GM23338 (cell line): ENCODE measurements around the gene THBS2. TPM values are rescaled to one million over a fixed set of nuclear protein-coding genes. Genes with fewer than 3 reads are reported as not detected.

Experiments
- ATAC-seq: fragments of 200-7000 bp; cut with Tn5 transposase; 3 replicates; pipeline ENCODE4 v1.9.1; 2020
- DNase-seq: peaks from one replicate; pipeline ENCODE4 v3.0.0-alpha.2; 2015; ENCODE audit warnings: low spot score
- H2AFZ ChIP-seq: fragments of 200-600 bp; sonication (generic); 2 replicates; pipeline ENCODE4 v1.8.0; 2016; ENCODE audit warnings: antibody characterized with exemption, mild to moderate bottlenecking, moderate library complexity
- H3F3A ChIP-seq: fragments of 200-600 bp; sonication (generic); replicated peaks from 2 replicates; pipeline ENCODE4 v1.8.0; 2017; ENCODE audit warnings: antibody characterized with exemption, mixed run types, low read depth
- H3K27ac ChIP-seq: fragments of 200-600 bp; sonication (generic); 2 replicates; pipeline ENCODE4 v1.6.1; 2016; ENCODE audit warnings: low read depth
- H3K27me3 ChIP-seq: fragments of 200-600 bp; sonication (generic); 2 replicates; pipeline ENCODE4 v1.8.0; 2016; ENCODE audit warnings: mild to moderate bottlenecking, mixed run types, moderate library complexity; ENCODE audit not compliant: insufficient read depth
- H3K36me3 ChIP-seq: fragments of 200-600 bp; sonication (generic); 2 replicates; pipeline ENCODE4 v1.8.0; 2016; ENCODE audit warnings: mild to moderate bottlenecking; ENCODE audit not compliant: insufficient read depth
- H3K4me1 ChIP-seq: fragments of 200-600 bp; sonication (generic); 2 replicates; pipeline ENCODE4 v1.8.0; 2016; ENCODE audit warnings: mild to moderate bottlenecking, moderate library complexity; ENCODE audit not compliant: insufficient read depth
- H3K4me2 ChIP-seq: fragments of 200-600 bp; sonication (generic); 2 replicates; pipeline ENCODE4 v1.7.1; 2017; ENCODE audit warnings: mixed run types
- H3K4me3 ChIP-seq: fragments of 200-600 bp; sonication (generic); 2 replicates; pipeline ENCODE4 v1.6.1; 2016; ENCODE audit warnings: mixed run types
- H3K79me2 ChIP-seq: fragments of 200-600 bp; sonication (generic); replicated peaks from 2 replicates; pipeline ENCODE4 v1.8.0; 2017; ENCODE audit warnings: mild to moderate bottlenecking; ENCODE audit not compliant: insufficient read depth
- H3K9me2 ChIP-seq: fragments of 200-600 bp; sonication (generic); 2 replicates; pipeline ENCODE4 v1.8.0; 2017; ENCODE audit not compliant: insufficient read depth
- H4K20me1 ChIP-seq: fragments of 200-600 bp; sonication (generic); replicated peaks from 2 replicates; pipeline ENCODE4 v1.8.0; 2017; ENCODE audit warnings: mild to moderate bottlenecking; ENCODE audit not compliant: insufficient read depth
- H3K27ac Mint-ChIP-seq: 2 replicates; pipeline ENCODE4 v1.8.0; 2020; ENCODE audit warnings: inconsistent platforms, mild to moderate bottlenecking, moderate library complexity, mixed read lengths
- H3K27me3 Mint-ChIP-seq: 3 replicates; pipeline ENCODE4 v1.8.0; 2022; ENCODE audit warnings: low read depth, mild to moderate bottlenecking, moderate library complexity, mixed read lengths, inconsistent platforms; ENCODE audit not compliant: insufficient read depth, poor library complexity
- H3K36me3 Mint-ChIP-seq: 3 replicates; pipeline ENCODE4 v1.8.0; 2021; ENCODE audit warnings: low read depth, mild to moderate bottlenecking, inconsistent platforms, moderate library complexity, mixed read lengths
- H3K4me1 Mint-ChIP-seq: 3 replicates; pipeline ENCODE4 v1.8.0; 2020; ENCODE audit warnings: mild to moderate bottlenecking, inconsistent platforms, mixed read lengths
- H3K4me3 Mint-ChIP-seq: 3 replicates; pipeline ENCODE4 v1.8.0; 2021; ENCODE audit warnings: moderate library complexity, mild to moderate bottlenecking, inconsistent platforms, mixed read lengths
- H3K9me3 Mint-ChIP-seq: 3 replicates; pipeline ENCODE4 v1.8.0; 2020; ENCODE audit warnings: moderate library complexity, mild to moderate bottlenecking, inconsistent platforms, mixed read lengths
- EZH2 ChIP-seq: fragments of 200-600 bp; sonication (generic); IDR thresholded peaks from one replicate; pipeline ENCODE4 v1.8.0; 2017; ENCODE audit warnings: antibody characterized with exemption, mild to moderate bottlenecking, low read depth; ENCODE audit not compliant: unreplicated experiment
- EZH2phosphoT487 ChIP-seq: fragments of 200-600 bp; sonication (generic); IDR thresholded peaks from one replicate; pipeline ENCODE4 v1.8.1; 2018; ENCODE audit warnings: antibody characterized with exemption; ENCODE audit not compliant: unreplicated experiment
- POLR2AphosphoS5 ChIP-seq: IDR thresholded peaks from 2 replicates; pipeline ENCODE4 v1.6.1; 2016; ENCODE audit warnings: antibody characterized with exemption, low read depth
- REST ChIP-seq: IDR thresholded peaks from one replicate; pipeline ENCODE4 v1.6.1; 2018; ENCODE audit warnings: antibody characterized with exemption; ENCODE audit not compliant: unreplicated experiment
- ZNF114 ChIP-seq: fragments of 250-450 bp; sonication (Bioruptor Pico); IDR thresholded peaks from 2 replicates; pipeline ENCODE4 v1.5.0; 2020; ENCODE audit warnings: mild to moderate bottlenecking, moderate library complexity
- polyA plus RNA-seq: library from polyadenylated mRNA; unstranded; fragments of >200 nt; fragmentation: Nextera tagmentation; extraction: Ambion mirVana; gene quantifications from 2 replicates; pipeline ENCODE4 v1.2.1, GENCODE V29; 2016
- total RNA-seq: library from RNA; depleted of rRNA; stranded (reverse); fragments of >200 nt; shearing (Covaris generic); gene quantifications from 2 replicates; pipeline ENCODE4 v1.2.3, GENCODE V29; 2014

Gene THBS2
- total and polyA plus RNA-seq, 2 experiments from 2014 or later = 7.9 to 44.7 TPM

GRCh38 chr6:169201985-169202384 is 51.7 kb downstream of the THBS2 start:
- H3K27me3 Mint-ChIP-seq = peaks cover 6% of the 10 kb centered on the region

DNA sequence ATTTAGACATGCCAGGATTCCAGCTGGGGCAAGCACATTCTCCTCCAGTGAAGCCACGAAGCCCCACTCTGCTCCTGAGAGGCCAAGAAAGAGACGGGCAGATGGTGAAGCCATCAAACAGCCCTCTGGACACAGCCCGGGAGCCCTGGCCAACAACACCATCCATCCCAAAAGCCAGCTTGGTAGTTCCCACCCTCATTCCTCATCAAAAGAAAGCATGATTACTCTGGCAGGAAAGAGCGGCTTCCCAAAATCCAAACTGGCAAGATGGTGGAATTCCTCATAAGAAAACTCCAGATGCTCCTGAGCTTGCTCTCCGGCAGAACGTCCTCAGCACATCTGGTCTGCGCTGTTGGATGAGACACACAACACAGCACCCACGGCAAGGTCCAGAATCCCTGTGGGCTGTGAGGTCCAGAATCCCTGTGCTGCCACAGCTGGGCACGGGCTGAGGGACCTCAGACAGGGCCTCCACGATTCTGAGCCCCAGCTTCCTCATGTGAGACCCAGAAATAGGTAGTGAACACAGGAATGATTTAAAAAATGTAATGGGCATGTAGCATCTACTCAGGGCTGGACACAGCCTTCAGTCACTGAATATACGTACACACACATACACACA is 52.6 kb downstream of the THBS2 start:
- no peak overlapping the region for H3K4me2 ChIP-seq
- no peak overlapping the region for H3K27ac ChIP-seq
- H3K36me3 ChIP-seq = no peaks in the 10 kb centered on the region
- H3K4me1 Mint-ChIP-seq = no peaks in the 10 kb centered on the region
- H3K4me1 ChIP-seq = no peaks in the 10 kb centered on the region
- no peaks in the 10 kb centered on the region for H3K79me2 ChIP-seq
- no peaks in the 10 kb centered on the region; the same call in 1 of the 3 replicates for H3K9me3 Mint-ChIP-seq
- H4K20me1 ChIP-seq = no peaks in the 10 kb centered on the region
- no peak for ATAC-seq
- no peak overlapping the region for H3K4me3 Mint-ChIP-seq
- H2AFZ ChIP-seq = no peak overlapping the region
- peaks cover 1% of the 10 kb centered on the region; the same call in 1 of the 2 replicates for H3K9me2 ChIP-seq
- H3K27ac Mint-ChIP-seq = no peak overlapping the region
- peaks cover 4% of the 10 kb centered on the region for H3K27me3 Mint-ChIP-seq
- TF ChIP-seq EZH2 (no peak), EZH2phosphoT487 (no peak), POLR2AphosphoS5 (no peak)
- no peak overlapping the region for H3K4me3 ChIP-seq
- H3K36me3 Mint-ChIP-seq = 0 out of 3 replicates have a peak, but pooled peaks cover 4% of the 10 kb centered on the region
- no peaks in the 10 kb centered on the region for H3F3A ChIP-seq
- no peak for DNase-seq
- no peaks in the 10 kb centered on the region for H3K27me3 ChIP-seq

More at GRCh38 chr6:169201985-169202384, 51.7 kb downstream of the THBS2 start:
- H3K9me2 ChIP-seq = peaks cover 5% of the 10 kb centered on the region; the same call in 1 of the 2 replicates
- no peaks in the 10 kb centered on the region for H3K36me3 ChIP-seq
- H3K79me2 ChIP-seq = no peaks in the 10 kb centered on the region
- Mint-ChIP-seq H3K36me3 (peaks cover 9% of the 10 kb centered on the region), H3K4me3 (no peak overlapping the region), H3K4me1 (no peaks in the 10 kb centered on the region), H3K9me3 (peaks cover 7% of the 10 kb centered on the region), H3K27ac (no peak overlapping the region)
- no peak overlapping the region for H3K27ac ChIP-seq
- no peak for ATAC-seq
- H3K4me2 ChIP-seq = no peak overlapping the region
- no peaks in the 10 kb centered on the region for H3K4me1 ChIP-seq
- no peaks in the 10 kb centered on the region for H4K20me1 ChIP-seq
- DNase-seq = no peak
- no peaks in the 10 kb centered on the region for H3K27me3 ChIP-seq
- TF ChIP-seq EZH2 (no peak), ZNF114 (no peak), EZH2phosphoT487 (no peak), REST (no peak)
- H3K4me3 ChIP-seq = no peak overlapping the region
- H3F3A ChIP-seq = no peaks in the 10 kb centered on the region
- no peak overlapping the region for H2AFZ ChIP-seq
